HepG2 (cell line): ENCODE results near the gene AK4. TPM values are rescaled to one million over a fixed set of nuclear protein-coding genes. Genes with fewer than 3 reads are reported as not detected.

ENCODE experiments used
- ATAC-seq: fragments of 200-7000 bp; cut with Tn5 transposase; 3 replicates; pipeline ENCODE4 v1.9.1; 2020; ENCODE audit warnings: mild to moderate bottlenecking, moderate library complexity
- BruUV-seq: library from RNA; stranded (reverse); fragments of 400-500 nt; replicated peaks from 2 replicates; lab custom pipeline; 2021; lab: Mats Ljungman, UMichigan
- CTCF ChIA-PET: fragments of 300-600 bp; formaldehyde crosslinking; extraction: SDS; loops from one replicate; lab custom pipeline; 2021; ENCODE audit warnings: low total read pairs, inconsistent platforms, low intra/inter-chr PET ratio; lab: Yijun Ruan, JAX
- POLR2A ChIA-PET: fragments of 350-600 bp; sonication (Branson Sonifier 250); formaldehyde crosslinking; loops from one replicate; lab custom pipeline; 2020; ENCODE audit warnings: antibody characterized with exemption, inconsistent platforms; lab: Yijun Ruan, JAX
- DNase-seq: peaks from one replicate; pipeline ENCODE4 v3.0.0-alpha.2; 2015; ENCODE audit warnings: low spot score
- FAIRE-seq: peaks from 3 replicates; lab custom pipeline; 2011; peaks lifted over from hg19 to GRCh38; lab: Jason Lieb, UNC
- H2AFZ ChIP-seq: one replicate; pipeline ENCODE4 v1.6.1; 2011; ENCODE audit warnings: low read length, inconsistent platforms
- H3K27ac ChIP-seq: fragments of 300-600 bp; 3 replicates; pipeline ENCODE4 v1.8.0; 2011; ENCODE audit warnings: mixed run types, mild to moderate bottlenecking, mixed read lengths, low read length, inconsistent platforms; ENCODE audit not compliant: insufficient read depth; ENCODE audit errors: extremely low read length
- H3K27me3 ChIP-seq, 2 experiments: fragments of 200-600 bp in 1 of 2; 2 replicates in 1 of 2; 3 replicates in 1 of 2; pipeline versions ENCODE4 v1.6.0 to v1.8.0; 2011; ENCODE audit warnings: low read length in 2 of 2, mild to moderate bottlenecking in 2 of 2, moderate library complexity in 2 of 2, inconsistent platforms in 1 of 2; ENCODE audit not compliant: insufficient read depth in 2 of 2, control insufficient read depth in 1 of 2
- H3K36me3 ChIP-seq, 2 experiments: fragments of 200-600 bp in 1 of 2; replicated peaks in 1 of 2; 2 replicates in 1 of 2; 3 replicates in 1 of 2; pipeline versions ENCODE4 v1.5.1 to v1.8.0; 2011; ENCODE audit warnings: low read length in 2 of 2, inconsistent platforms in 1 of 2; ENCODE audit not compliant: insufficient read depth in 2 of 2, control insufficient read depth in 1 of 2
- H3K4me1 ChIP-seq: 2 replicates; pipeline ENCODE4 v1.5.1; 2012; ENCODE audit warnings: low read length, inconsistent platforms; ENCODE audit not compliant: insufficient read depth
- H3K4me2 ChIP-seq: 2 replicates; pipeline ENCODE4 v1.6.0; 2011; ENCODE audit warnings: low read depth, low read length, inconsistent platforms
- H3K4me3 ChIP-seq, 3 experiments: fragments of 200-600 bp in 1 of 3; sonication (generic), shearing (Covaris generic) in 1 of 3; replicated peaks in 1 of 3; 2 replicates each; pipeline ENCODE4 v1.5.1; 2011 to 2016; ENCODE audit warnings: low read length in 3 of 3, inconsistent platforms in 2 of 3, low read depth in 2 of 3, mild to moderate bottlenecking in 2 of 3, control low read depth in 1 of 3, mixed read lengths in 1 of 3; ENCODE audit not compliant: insufficient read depth in 1 of 3
- H3K79me2 ChIP-seq: one replicate; pipeline ENCODE4 v1.6.1; 2011; ENCODE audit warnings: low read length, inconsistent platforms; ENCODE audit not compliant: insufficient read depth
- H3K9ac ChIP-seq: 2 replicates; pipeline ENCODE4 v1.6.0; 2011; ENCODE audit warnings: mild to moderate bottlenecking, low read depth, low read length, inconsistent platforms; ENCODE audit not compliant: insufficient read depth
- H3K9me3 ChIP-seq: 2 replicates; pipeline ENCODE4 v1.5.1; 2012; ENCODE audit warnings: mild to moderate bottlenecking, low read length
- H4K20me1 ChIP-seq: 2 replicates; pipeline ENCODE4 v1.6.0; 2011; ENCODE audit warnings: inconsistent platforms, mild to moderate bottlenecking, low read length, moderate library complexity; ENCODE audit not compliant: insufficient read depth
- CREB1 ChIP-seq, 2 experiments: fragments of 450-650 bp in 1 of 2; IDR thresholded peaks; 2 replicates each; pipeline ENCODE4 v1.6.1; 2016 to 2017; ENCODE audit warnings: control low read depth in 1 of 2, mild to moderate bottlenecking in 1 of 2, missing compliant biosample characterization in 1 of 2, missing genetic modification characterization in 1 of 2
- EP300 ChIP-seq, 3 experiments: sonication (generic) in 1 of 3; formaldehyde crosslinking in 1 of 3; IDR thresholded peaks; 2 replicates each; pipeline versions ENCODE4 v1.5.1 to v1.6.1; 2011 to 2020; ENCODE audit warnings: low read depth in 2 of 3, low read length in 2 of 3, borderline replicate concordance in 1 of 3, improper control_type of control experiment in 1 of 3, mild to moderate bottlenecking in 1 of 3, missing genetic modification reagents in 1 of 3, moderate library complexity in 1 of 3
- MIXL1 ChIP-seq: IDR thresholded peaks from 2 replicates; pipeline ENCODE4 v1.6.1; 2016
- MTF1 ChIP-seq: sonication (generic); formaldehyde crosslinking; IDR thresholded peaks from 2 replicates; pipeline ENCODE4 v1.5.0; 2020; ENCODE audit warnings: missing genetic modification reagents
- POLR2G ChIP-seq: fragments of 200-400 bp; formaldehyde crosslinking; IDR thresholded peaks from 2 replicates; pipeline ENCODE4 v1.6.1; 2018; ENCODE audit warnings: mild to moderate bottlenecking, low read depth, low read length, moderate library complexity
- STAG1 ChIP-seq: sonication (generic); formaldehyde crosslinking; IDR thresholded peaks from 2 replicates; pipeline ENCODE4 v1.4.0; 2020; ENCODE audit warnings: missing genetic modification reagents
- XBP1 ChIP-seq: sonication (generic); formaldehyde crosslinking; IDR thresholded peaks from 2 replicates; pipeline ENCODE4 v1.5.0; 2020; ENCODE audit warnings: missing genetic modification reagents
- ZFP36L2 ChIP-seq: sonication (generic); formaldehyde crosslinking; IDR thresholded peaks from 2 replicates; pipeline ENCODE4 v1.4.0; 2020; ENCODE audit warnings: missing genetic modification reagents
- ZFP41 ChIP-seq: sonication (generic); formaldehyde crosslinking; IDR thresholded peaks from 2 replicates; pipeline ENCODE4 v1.4.0; 2020; ENCODE audit warnings: mild to moderate bottlenecking, missing genetic modification reagents, borderline replicate concordance
- ZNF263 ChIP-seq: sonication (generic); formaldehyde crosslinking; IDR thresholded peaks from 2 replicates; pipeline ENCODE4 v1.4.0; 2020; ENCODE audit warnings: missing genetic modification reagents
- ZNF274 ChIP-seq: sonication (generic); formaldehyde crosslinking; IDR thresholded peaks from 2 replicates; pipeline ENCODE4 v1.5.1; 2020; ENCODE audit warnings: mild to moderate bottlenecking, missing genetic modification reagents
- WGBS: methylation state at CpG from one replicate; pipeline ENCODE4 v1.1.6; 2017; ENCODE audit warnings: low lambda C conversion rate; 5-methylcytosine and 5-hydroxymethylcytosine counted together
- in situ Hi-C: cut with HindIII; loops from 2 replicates; pipeline ENCODE4 v1.10.0; 2017; ENCODE audit warnings: low pct_unique_long_range_greater_than_20kb; ENCODE audit not compliant: extremely low pct_ligation_motif_present
- intact Hi-C: fragments of 100-400 bp; cut with micrococcal nuclease; formaldehyde crosslinking; loops from one replicate; pipeline ENCODE4 v1.10.0; 2022; ENCODE audit not compliant: unreplicated experiment
- polyA plus RNA-seq, 8 experiments: library from polyadenylated mRNA; depleted of rRNA in 3 of 8; stranded (reverse) in 7 of 8; unstranded in 1 of 8; fragments of >200 nt; fragmentation: Illumina TruSeq in 4 of 8; extraction: Trizol in 4 of 8; gene quantifications; 2 replicates each; pipeline versions ENCODE4 v1.2.1 to v1.2.3, GENCODE V29; 2011 to 2016; ENCODE audit warnings: low read depth in 4 of 8, missing spikeins in 1 of 8, mixed read lengths in 1 of 8; ENCODE audit not compliant: insufficient read depth in 1 of 8
- total RNA-seq, 5 experiments: library from RNA; depleted of rRNA; stranded (reverse); fragments of >200 nt; fragmentation: Illumina TruSeq; extraction: Trizol; gene quantifications; 2 replicates each; pipeline ENCODE4 v1.2.3, GENCODE V29; 2016; ENCODE audit warnings: low read depth in 1 of 5
- TF ChIP-seq, protein P1 (sequence below): sonication (generic); formaldehyde crosslinking; IDR thresholded peaks from 2 replicates; pipeline ENCODE4 v1.8.1; 2023; ENCODE audit warnings: missing genetic modification reagents, inconsistent platforms, borderline replicate concordance
- TF ChIP-seq, protein P2 (sequence below): sonication (generic); formaldehyde crosslinking; IDR thresholded peaks from 2 replicates; pipeline ENCODE4 v1.8.1; 2023; ENCODE audit warnings: missing genetic modification reagents, mild to moderate bottlenecking, borderline replicate concordance
- TF ChIP-seq, protein P3 (sequence below): sonication (generic); formaldehyde crosslinking; IDR thresholded peaks from 2 replicates; pipeline ENCODE4 v1.4.0; 2020; ENCODE audit warnings: missing genetic modification reagents
- TF ChIP-seq, protein P4 (sequence below): sonication (generic); formaldehyde crosslinking; IDR thresholded peaks from 2 replicates; pipeline ENCODE4 v1.4.0; 2020; ENCODE audit warnings: missing genetic modification reagents

Gene AK4
- total and polyA plus RNA-seq, 2 of the 13 experiments (the other 11 are each of a cell fraction or from before 2014, with no cell fraction given) = 110 to 160 TPM

DNA sequence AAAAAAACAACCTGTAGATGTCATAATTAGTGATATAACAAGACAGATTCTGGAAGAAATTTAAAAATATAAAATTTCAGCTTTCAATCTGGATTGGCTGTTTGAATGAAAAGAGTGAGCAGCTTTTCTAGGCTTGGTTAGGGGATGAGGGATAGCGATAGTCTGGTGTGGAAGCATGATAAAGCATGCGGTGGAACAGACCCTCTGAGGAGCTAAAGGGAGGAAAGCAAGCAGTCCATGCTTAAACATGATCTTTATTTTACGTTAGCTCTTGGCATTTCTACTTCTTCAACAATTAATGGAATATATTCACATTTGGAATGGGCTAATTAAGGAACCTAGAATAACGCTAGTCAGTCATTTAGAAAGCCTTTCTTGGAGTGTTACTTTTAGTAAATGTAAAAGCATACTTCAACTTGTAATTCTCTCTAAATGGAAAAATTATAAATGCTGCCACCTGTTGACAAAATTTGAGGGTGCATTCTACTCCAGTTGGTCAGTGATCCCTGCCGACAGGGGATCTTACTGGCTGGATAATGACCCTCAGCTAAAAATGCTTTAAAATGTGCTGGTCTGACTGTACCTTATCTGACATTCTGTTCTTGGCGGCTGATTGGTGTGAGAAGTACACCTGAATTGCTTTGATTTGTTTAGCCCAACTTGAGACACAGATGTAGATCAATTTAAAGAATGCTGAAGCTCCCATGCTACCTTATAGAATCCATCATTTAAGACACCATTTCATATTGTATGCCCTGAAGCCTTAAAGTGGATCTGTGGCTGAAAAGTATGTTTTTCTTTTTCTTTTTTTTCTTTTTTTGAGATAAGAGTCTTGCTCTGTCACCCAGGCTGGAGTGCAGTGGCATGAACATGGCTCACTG, 61.2 kb downstream of the AK4 start (continued):
- TF ChIP-seq, protein P1, sequence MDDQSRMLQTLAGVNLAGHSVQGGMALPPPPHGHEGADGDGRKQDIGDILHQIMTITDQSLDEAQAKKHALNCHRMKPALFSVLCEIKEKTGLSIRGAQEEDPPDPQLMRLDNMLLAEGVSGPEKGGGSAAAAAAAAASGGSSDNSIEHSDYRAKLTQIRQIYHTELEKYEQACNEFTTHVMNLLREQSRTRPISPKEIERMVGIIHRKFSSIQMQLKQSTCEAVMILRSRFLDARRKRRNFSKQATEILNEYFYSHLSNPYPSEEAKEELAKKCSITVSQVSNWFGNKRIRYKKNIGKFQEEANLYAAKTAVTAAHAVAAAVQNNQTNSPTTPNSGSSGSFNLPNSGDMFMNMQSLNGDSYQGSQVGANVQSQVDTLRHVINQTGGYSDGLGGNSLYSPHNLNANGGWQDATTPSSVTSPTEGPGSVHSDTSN (CRISPR knock-in tag) = no peak
- TF ChIP-seq ZNF263 (CRISPR knock-in tag) (no peak), POLR2G (no peak), ZNF274 (no peak), MTF1 (CRISPR knock-in tag) (no peak), EP300 (IDR thresholded peaks at IDR 0.05; ENCODE audit: low read depth in 2 of 2, low read length in 2 of 2) (no peak), EP300 (CRISPR knock-in tag; IDR thresholded peaks at IDR 0.05; ENCODE audit: borderline replicate concordance) (no peak), STAG1 (peak; percentile 59), CREB1 (IDR thresholded peaks at IDR 0.05) (no peak), CREB1 (CRISPR knock-in tag; IDR thresholded peaks at IDR 0.05) (peak; percentile 43; the same call in 1 of the 2 replicates), ZFP36L2 (no peak)

DNA sequence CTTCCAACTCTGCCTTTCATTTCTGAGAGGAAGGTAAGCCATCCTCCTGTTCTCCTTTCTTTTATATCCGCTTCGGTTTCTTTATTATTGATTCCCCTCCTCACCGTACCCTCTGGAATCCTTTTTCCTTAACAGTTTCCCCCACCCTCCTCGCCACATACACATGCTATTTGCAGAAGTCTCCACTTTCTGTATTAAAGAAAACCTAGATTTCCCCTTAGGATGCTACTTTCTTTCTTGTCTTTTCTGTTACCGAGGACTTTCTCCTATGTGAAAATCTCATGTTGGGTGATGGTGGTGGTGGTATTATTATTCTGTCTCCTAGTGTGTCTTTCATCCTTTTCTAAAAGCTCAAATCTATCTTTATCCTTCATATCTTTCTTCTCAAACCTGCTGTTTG, 62.3 kb downstream of the AK4 start:
- CTCF ChIA-PET = no interaction called here
- DNase-seq (no peak), FAIRE-seq (no peak)
- intact Hi-C loops = no loop called here
- no peak for TF ChIP-seq ZFP41 (CRISPR knock-in tag)
- TF ChIP-seq, protein P2, sequence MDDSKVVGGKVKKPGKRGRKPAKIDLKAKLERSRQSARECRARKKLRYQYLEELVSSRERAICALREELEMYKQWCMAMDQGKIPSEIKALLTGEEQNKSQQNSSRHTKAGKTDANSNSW (CRISPR knock-in tag) = no peak
- no peak for TF ChIP-seq XBP1 (CRISPR knock-in tag)
- TF ChIP-seq, protein P3, sequence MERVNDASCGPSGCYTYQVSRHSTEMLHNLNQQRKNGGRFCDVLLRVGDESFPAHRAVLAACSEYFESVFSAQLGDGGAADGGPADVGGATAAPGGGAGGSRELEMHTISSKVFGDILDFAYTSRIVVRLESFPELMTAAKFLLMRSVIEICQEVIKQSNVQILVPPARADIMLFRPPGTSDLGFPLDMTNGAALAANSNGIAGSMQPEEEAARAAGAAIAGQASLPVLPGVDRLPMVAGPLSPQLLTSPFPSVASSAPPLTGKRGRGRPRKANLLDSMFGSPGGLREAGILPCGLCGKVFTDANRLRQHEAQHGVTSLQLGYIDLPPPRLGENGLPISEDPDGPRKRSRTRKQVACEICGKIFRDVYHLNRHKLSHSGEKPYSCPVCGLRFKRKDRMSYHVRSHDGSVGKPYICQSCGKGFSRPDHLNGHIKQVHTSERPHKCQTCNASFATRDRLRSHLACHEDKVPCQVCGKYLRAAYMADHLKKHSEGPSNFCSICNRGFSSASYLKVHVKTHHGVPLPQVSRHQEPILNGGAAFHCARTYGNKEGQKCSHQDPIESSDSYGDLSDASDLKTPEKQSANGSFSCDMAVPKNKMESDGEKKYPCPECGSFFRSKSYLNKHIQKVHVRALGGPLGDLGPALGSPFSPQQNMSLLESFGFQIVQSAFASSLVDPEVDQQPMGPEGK (CRISPR knock-in tag) = no peak
- TF ChIP-seq, protein P4, sequence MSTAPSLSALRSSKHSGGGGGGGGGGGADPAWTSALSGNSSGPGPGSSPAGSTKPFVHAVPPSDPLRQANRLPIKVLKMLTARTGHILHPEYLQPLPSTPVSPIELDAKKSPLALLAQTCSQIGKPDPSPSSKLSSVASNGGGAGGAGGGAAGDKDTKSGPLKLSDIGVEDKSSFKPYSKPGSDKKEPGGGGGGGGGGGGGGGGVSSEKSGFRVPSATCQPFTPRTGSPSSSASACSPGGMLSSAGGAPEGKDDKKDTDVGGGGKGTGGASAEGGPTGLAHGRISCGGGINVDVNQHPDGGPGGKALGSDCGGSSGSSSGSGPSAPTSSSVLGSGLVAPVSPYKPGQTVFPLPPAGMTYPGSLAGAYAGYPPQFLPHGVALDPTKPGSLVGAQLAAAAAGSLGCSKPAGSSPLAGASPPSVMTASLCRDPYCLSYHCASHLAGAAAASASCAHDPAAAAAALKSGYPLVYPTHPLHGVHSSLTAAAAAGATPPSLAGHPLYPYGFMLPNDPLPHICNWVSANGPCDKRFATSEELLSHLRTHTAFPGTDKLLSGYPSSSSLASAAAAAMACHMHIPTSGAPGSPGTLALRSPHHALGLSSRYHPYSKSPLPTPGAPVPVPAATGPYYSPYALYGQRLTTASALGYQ (CRISPR knock-in tag) = no peak
- TF ChIP-seq MIXL1 (CRISPR knock-in tag) = no peak
- TF ChIP-seq, all 625 proteins: peak for 0
- no peak for ATAC-seq
- Histone ChIP-seq H3K79me2 (peaks cover 72% of the 10 kb centered on the region), H3K9me3 (no peaks in the 10 kb centered on the region), H4K20me1 (peaks cover 50% of the 10 kb centered on the region), H3K4me2 (no peak overlapping the region), H3K27ac (no peak overlapping the region), H2AFZ (no peak overlapping the region), H3K9ac (no peak overlapping the region), H3K27me3 (no peaks in the 10 kb centered on the region), H3K4me3 (no peak overlapping the region), H3K36me3 (peaks cover 10 to 44% of the 10 kb centered on the region in 2 experiments), H3K4me1 (peaks cover 30% of the 10 kb centered on the region)
- POLR2A ChIA-PET = no interaction called here
- 96% methylated on average over 5 of the region's 5 CpGs for WGBS
- in situ Hi-C loops = no loop called here
- no TSS peak for BruUV-seq
